GM23248 (cell line): ENCODE measurements around the gene KCNK18. TPM values are rescaled to one million over a fixed set of nuclear protein-coding genes. Genes with fewer than 3 reads are reported as not detected.

Experiments
- DNase-seq: peaks from one replicate; pipeline ENCODE4 v3.0.0-alpha.2; 2015
- H2AFZ ChIP-seq: fragments of 200-600 bp; sonication (generic); 2 replicates; pipeline ENCODE4 v1.6.1; 2016; ENCODE audit warnings: antibody characterized with exemption
- H3F3A ChIP-seq: fragments of 200-600 bp; sonication (generic); 2 replicates; pipeline ENCODE4 v1.6.1; 2016; ENCODE audit warnings: mild to moderate bottlenecking, antibody characterized with exemption, mixed run types; ENCODE audit not compliant: insufficient read depth
- H3K27ac ChIP-seq: fragments of 200-600 bp; sonication (generic); 2 replicates; pipeline ENCODE4 v1.5.1; 2016; ENCODE audit warnings: mild to moderate bottlenecking
- H3K27me3 ChIP-seq: fragments of 200-600 bp; sonication (generic); replicated peaks from 2 replicates; pipeline ENCODE4 v1.6.1; 2016; ENCODE audit warnings: mild to moderate bottlenecking; ENCODE audit not compliant: insufficient read depth
- H3K36me3 ChIP-seq: fragments of 200-600 bp; sonication (generic); 2 replicates; pipeline ENCODE4 v1.6.1; 2016; ENCODE audit warnings: low read depth, mild to moderate bottlenecking
- H3K4me1 ChIP-seq: fragments of 200-600 bp; sonication (generic); 2 replicates; pipeline ENCODE4 v1.6.1; 2016; ENCODE audit warnings: mild to moderate bottlenecking; ENCODE audit not compliant: insufficient read depth
- H3K4me2 ChIP-seq: fragments of 200-600 bp; sonication (generic); one replicate; pipeline ENCODE4 v1.6.1; 2016; ENCODE audit warnings: mild to moderate bottlenecking; ENCODE audit not compliant: unreplicated experiment
- H3K4me3 ChIP-seq: fragments of 200-600 bp; sonication (generic); 2 replicates; pipeline ENCODE4 v1.5.1; 2016; ENCODE audit warnings: mild to moderate bottlenecking
- H3K79me2 ChIP-seq: fragments of 200-600 bp; sonication (generic); 2 replicates; pipeline ENCODE4 v1.6.1; 2016; ENCODE audit warnings: mild to moderate bottlenecking; ENCODE audit not compliant: insufficient read depth
- H3K9ac ChIP-seq: fragments of 200-600 bp; sonication (generic); 2 replicates; pipeline ENCODE4 v1.6.1; 2016; ENCODE audit warnings: mild to moderate bottlenecking
- H3K9me2 ChIP-seq: fragments of 200-600 bp; sonication (generic); 2 replicates; pipeline ENCODE4 v1.6.1; 2016; ENCODE audit warnings: mixed run types, mild to moderate bottlenecking, moderate library complexity; ENCODE audit not compliant: insufficient read depth
- H3K9me3 ChIP-seq: fragments of 200-600 bp; sonication (generic); one replicate; pipeline ENCODE4 v1.6.1; 2017; ENCODE audit warnings: low read depth
- H4K20me1 ChIP-seq: fragments of 200-600 bp; sonication (generic); 2 replicates; pipeline ENCODE4 v1.6.0; 2016; ENCODE audit not compliant: insufficient read depth
- EZH2 ChIP-seq: fragments of 200-600 bp; sonication (generic); IDR thresholded peaks from 2 replicates; pipeline ENCODE4 v1.6.1; 2018; ENCODE audit warnings: antibody characterized with exemption, mild to moderate bottlenecking; ENCODE audit not compliant: insufficient read depth, poor library complexity, severe bottlenecking
- EZH2phosphoT487 ChIP-seq: fragments of 200-600 bp; sonication (generic); IDR thresholded peaks from 2 replicates; pipeline ENCODE4 v1.6.1; 2018; ENCODE audit warnings: antibody characterized with exemption, moderate library complexity, mild to moderate bottlenecking, low read depth; ENCODE audit not compliant: insufficient read depth
- WGBS, 2 experiments: methylation state at CpG; one replicate each; pipeline ENCODE4 v1.1.6; 2015 to 2017; ENCODE audit warnings: low lambda C conversion rate in 2 of 2, low coverage in 1 of 2; ENCODE audit errors: missing lambda C conversion rate in 2 of 2; 5-methylcytosine and 5-hydroxymethylcytosine counted together
- in situ Hi-C: fragments of 300-500 bp; cut with MboI; formaldehyde crosslinking; loops from 2 replicates; pipeline ENCODE4 v1.15.0; 2020
- polyA plus RNA-seq: library from polyadenylated mRNA; unstranded; fragments of >200 nt; fragmentation: Nextera tagmentation; extraction: Ambion mirVana; gene quantifications from 2 replicates; pipeline ENCODE4 v1.2.1, GENCODE V29; 2016
- total RNA-seq: library from RNA; depleted of rRNA; stranded (reverse); fragments of >200 nt; shearing (Covaris generic); gene quantifications from 2 replicates; pipeline ENCODE4 v1.2.3, GENCODE V29; 2014

Gene KCNK18
- total and polyA plus RNA-seq, 2 experiments from 2014 or later = not detected

- no peaks in the 10 kb centered on the region for H3K36me3 ChIP-seq
- peaks cover 21% of the 10 kb centered on the region for H3K27me3 ChIP-seq
- H2AFZ ChIP-seq = no peak overlapping the region
- DNase-seq = no peak
- no peaks in the 10 kb centered on the region for H4K20me1 ChIP-seq
- 50 to 58% methylated on average over 2 of the region's 2 CpGs for WGBS, 2 experiments
- H3K79me2 ChIP-seq = no peaks in the 10 kb centered on the region
- H3K4me2 ChIP-seq = no peak overlapping the region
- TF ChIP-seq EZH2 (no peak), EZH2phosphoT487 (no peak)
- no peak overlapping the region for H3K4me3 ChIP-seq
- no peaks in the 10 kb centered on the region for H3K9me2 ChIP-seq
- H3K4me1 ChIP-seq = no peaks in the 10 kb centered on the region
- H3K9me3 ChIP-seq = no peaks in the 10 kb centered on the region
- no peak overlapping the region for H3K27ac ChIP-seq
- no peak overlapping the region for H3K9ac ChIP-seq
- no peaks in the 10 kb centered on the region for H3F3A ChIP-seq
- in situ Hi-C loops = loop anchor here (25.0 kb wide), 1 partner anchor 1047 kb away; no protein-coding TSS in a partner anchor
Observed at GRCh38 chr10:117215079-117215478, 17.8 kb downstream of the KCNK18 start.

GRCh38 chr10:117216028-117216427 lies 18.7 kb downstream of the KCNK18 start:
- Histone ChIP-seq H3K4me3 (peak overlapping the region; percentile 84), H3K9me2 (no peaks in the 10 kb centered on the region), H3F3A (no peaks in the 10 kb centered on the region), H4K20me1 (no peaks in the 10 kb centered on the region), H3K27ac (no peak overlapping the region), H3K4me1 (no peaks in the 10 kb centered on the region), H3K36me3 (no peaks in the 10 kb centered on the region), H3K9me3 (no peaks in the 10 kb centered on the region), H3K79me2 (no peaks in the 10 kb centered on the region), H3K9ac (peak overlapping the region; percentile 67), H3K27me3 (peaks cover 18% of the 10 kb centered on the region), H3K4me2 (peak overlapping the region; percentile 96), H2AFZ (peak overlapping the region; percentile 98)
- DNase-seq = no peak
- 47 to 48% methylated on average over 15 of the region's 15 CpGs for WGBS, 2 experiments
- in situ Hi-C loops = loop anchor here (25.0 kb wide), 1 partner anchor 1046 kb away; no protein-coding TSS in a partner anchor
- no peak for TF ChIP-seq EZH2phosphoT487
- no peak for TF ChIP-seq EZH2

DNA sequence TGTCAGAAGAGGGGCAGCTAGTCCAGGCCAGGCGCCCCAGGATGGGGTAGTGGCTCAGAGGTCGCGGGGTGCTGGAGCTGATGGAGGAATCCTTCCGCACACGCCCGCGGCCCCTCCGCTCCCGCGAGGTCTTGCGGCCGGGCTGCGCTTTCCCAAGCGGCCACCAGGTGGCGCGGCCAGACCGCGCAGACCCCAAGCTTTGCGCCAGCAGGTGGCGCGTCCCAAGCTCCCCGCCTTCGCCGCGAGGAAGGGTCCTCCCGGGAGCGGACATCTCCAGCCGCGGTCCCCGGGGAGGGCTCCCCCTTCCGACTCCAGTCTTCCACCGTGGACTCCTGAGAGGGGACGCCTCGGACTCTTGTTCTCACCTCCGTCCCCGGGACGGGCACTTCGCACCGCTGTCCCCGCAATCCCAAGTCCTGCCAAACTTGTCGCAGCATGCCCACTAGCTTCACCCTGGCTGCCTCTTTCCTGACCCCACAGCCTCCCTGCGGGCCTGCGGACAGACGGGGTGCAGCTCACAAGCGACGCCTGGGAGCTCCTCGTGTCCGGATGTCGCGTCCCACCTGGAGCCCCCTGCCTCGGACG lies 19.4 kb downstream of the KCNK18 start:
- H3K4me2 ChIP-seq = peak overlapping the region; percentile 96
- no peaks in the 10 kb centered on the region for H3K9me3 ChIP-seq
- peak overlapping the region; percentile 67 for H3K9ac ChIP-seq
- H3K27ac ChIP-seq = no peak overlapping the region
- in situ Hi-C loops = loop anchor here (25.0 kb wide), 1 partner anchor 1046 kb away; no protein-coding TSS in a partner anchor
- H4K20me1 ChIP-seq = no peaks in the 10 kb centered on the region
- H3K4me1 ChIP-seq = no peaks in the 10 kb centered on the region
- 1 to 2% methylated on average over 27 to 45 of the region's 52 CpGs for WGBS, 2 experiments
- DNase-seq = peak; percentile 78
- no peaks in the 10 kb centered on the region for H3F3A ChIP-seq
- peaks cover 18% of the 10 kb centered on the region for H3K27me3 ChIP-seq
- TF ChIP-seq EZH2 = no peak
- TF ChIP-seq EZH2phosphoT487 = no peak
- no peaks in the 10 kb centered on the region for H3K79me2 ChIP-seq
- H3K4me3 ChIP-seq = peak overlapping the region; percentile 84
- no peaks in the 10 kb centered on the region for H3K9me2 ChIP-seq
- H2AFZ ChIP-seq = peak overlapping the region; percentile 98
- no peaks in the 10 kb centered on the region for H3K36me3 ChIP-seq

- Histone ChIP-seq H3K27ac (no peak overlapping the region), H3K4me2 (peak overlapping the region; percentile 96), H3K4me3 (peak overlapping the region; percentile 84), H3K9me3 (no peaks in the 10 kb centered on the region), H3K36me3 (no peaks in the 10 kb centered on the region), H3F3A (no peaks in the 10 kb centered on the region), H3K79me2 (no peaks in the 10 kb centered on the region), H4K20me1 (no peaks in the 10 kb centered on the region), H3K4me1 (no peaks in the 10 kb centered on the region), H3K9me2 (no peaks in the 10 kb centered on the region), H3K9ac (peak overlapping the region; percentile 67), H2AFZ (peak overlapping the region; percentile 98), H3K27me3 (peaks cover 24% of the 10 kb centered on the region)
- DNase-seq = peak; percentile 47
- WGBS, 2 experiments = 4 to 5% methylated on average over 20 to 22 of the region's 22 CpGs
- in situ Hi-C loops = loop anchor here (25.0 kb wide), 1 partner anchor 1045 kb away; no protein-coding TSS in a partner anchor
- TF ChIP-seq EZH2phosphoT487 (no peak), EZH2 (no peak)
Observed at GRCh38 chr10:117217196-117217761, 20.0 kb downstream of the KCNK18 start.
